K562 (cell line): ENCODE results near the gene ANKS1A. TPM values are rescaled to one million over a fixed set of nuclear protein-coding genes. Genes with fewer than 3 reads are reported as not detected.

Experiments
- ATAC-seq: fragments of 200-7000 bp; cut with Tn5 transposase; 3 replicates; pipeline ENCODE4 v1.9.1; 2020; ENCODE audit warnings: moderate library complexity
- BruUV-seq: library from RNA; stranded (reverse); fragments of 400-500 nt; replicated peaks from 2 replicates; lab custom pipeline; 2021; lab: Mats Ljungman, UMichigan
- CTCF ChIA-PET: fragments of 300-600 bp; formaldehyde crosslinking; extraction: SDS; loops from one replicate; lab custom pipeline; 2021; ENCODE audit warnings: low intra/inter-chr PET ratio; lab: Yijun Ruan, JAX
- POLR2A ChIA-PET: fragments of 300-600, 350-650 bp; sonication (Branson Sonifier 250); formaldehyde crosslinking; extraction: SDS; loops from one replicate; lab custom pipeline; 2021; ENCODE audit warnings: antibody characterized with exemption, inconsistent platforms; lab: Yijun Ruan, JAX
- DNase-seq, 4 experiments: peaks; one replicate each; pipeline versions ENCODE4 v3.0.0 to v3.0.0-alpha.2; 2011 to 2018; ENCODE audit warnings: low spot score in 3 of 4, mixed read lengths in 3 of 4; ENCODE audit errors: extremely low read depth in 1 of 4
- FAIRE-seq: peaks from 2 replicates; lab custom pipeline; 2011; peaks lifted over from hg19 to GRCh38; lab: Jason Lieb, UNC
- H2AFZ ChIP-seq: 2 replicates; pipeline ENCODE4 v1.6.0; 2011; ENCODE audit warnings: low read depth, low read length, control low read depth, inconsistent platforms
- H3K27ac ChIP-seq: fragments of 200-600 bp; 3 replicates; pipeline ENCODE4 v1.8.0; 2011; ENCODE audit warnings: low read depth, mild to moderate bottlenecking, control low read depth, inconsistent platforms, low read length, moderate library complexity, mixed read lengths; ENCODE audit errors: extremely low read depth
- H3K27me3 ChIP-seq, 2 experiments: fragments of 300-600 bp in 1 of 2; 2 replicates in 1 of 2; 3 replicates in 1 of 2; pipeline versions ENCODE4 v1.6.0 to v1.8.0; 2011; ENCODE audit warnings: inconsistent platforms in 2 of 2, low read length in 2 of 2, mild to moderate bottlenecking in 1 of 2, mixed read lengths in 1 of 2, moderate library complexity in 1 of 2; ENCODE audit not compliant: control insufficient read depth in 2 of 2, insufficient read depth in 2 of 2
- H3K36me3 ChIP-seq: fragments of 300-600 bp; 3 replicates; pipeline ENCODE4 v1.8.0; 2011; ENCODE audit warnings: mild to moderate bottlenecking, low read length, inconsistent platforms; ENCODE audit not compliant: control insufficient read depth, insufficient read depth
- H3K4me1 ChIP-seq, 2 experiments: fragments of 200-600 bp in 1 of 2; replicated peaks in 1 of 2; 2 replicates in 1 of 2; 3 replicates in 1 of 2; pipeline versions ENCODE4 v1.5.1 to v1.8.0; 2011; ENCODE audit warnings: inconsistent platforms in 2 of 2, low read length in 2 of 2, mild to moderate bottlenecking in 1 of 2, mixed read lengths in 1 of 2, moderate library complexity in 1 of 2; ENCODE audit not compliant: control insufficient read depth in 2 of 2, insufficient read depth in 2 of 2
- H3K4me2 ChIP-seq: 2 replicates; pipeline ENCODE4 v1.6.1; 2011; ENCODE audit warnings: low read length, control low read depth, inconsistent platforms, mixed read lengths; ENCODE audit not compliant: insufficient read depth
- H3K4me3 ChIP-seq: fragments of 200-600 bp; sonication (generic), shearing (Covaris generic); 2 replicates; pipeline ENCODE4 v1.5.1; 2016; ENCODE audit warnings: control low read depth, inconsistent platforms
- H3K79me2 ChIP-seq: fragments of 200-600 bp; 3 replicates; pipeline ENCODE4 v1.8.0; 2011; ENCODE audit warnings: low read length, inconsistent platforms; ENCODE audit not compliant: control insufficient read depth, insufficient read depth
- H3K9ac ChIP-seq, 2 experiments: 2 replicates each; pipeline versions ENCODE4 v1.6.0 to v1.6.1; 2011; ENCODE audit warnings: low read depth in 2 of 2, low read length in 2 of 2, control low read depth in 1 of 2, inconsistent platforms in 1 of 2, mild to moderate bottlenecking in 1 of 2, mixed read lengths in 1 of 2; ENCODE audit not compliant: insufficient read depth in 1 of 2
- H3K9me1 ChIP-seq: one replicate; pipeline ENCODE4 v1.6.0; 2011; ENCODE audit warnings: inconsistent platforms, mild to moderate bottlenecking, low read length, moderate library complexity; ENCODE audit not compliant: control insufficient read depth, insufficient read depth
- H3K9me3 ChIP-seq: replicated peaks from 2 replicates; pipeline ENCODE4 v1.5.1; 2011; ENCODE audit warnings: low read depth, low read length, inconsistent platforms; ENCODE audit not compliant: control insufficient read depth, insufficient read depth
- H4K20me1 ChIP-seq: replicated peaks from 2 replicates; pipeline ENCODE4 v1.6.1; 2011; ENCODE audit warnings: low read length, inconsistent platforms, mixed read lengths; ENCODE audit not compliant: control insufficient read depth, insufficient read depth
- ARID2 ChIP-seq: fragments of 450-650 bp; IDR thresholded peaks from 2 replicates; pipeline ENCODE4 v1.6.1; 2017; ENCODE audit warnings: antibody characterized with exemption, mild to moderate bottlenecking
- E2F6 ChIP-seq, 2 experiments: IDR thresholded peaks; 2 replicates each; pipeline ENCODE4 v1.6.1; 2011; ENCODE audit warnings: borderline replicate concordance in 1 of 2, control low read depth in 1 of 2, low read depth in 1 of 2, low read length in 1 of 2, mild to moderate bottlenecking in 1 of 2, mixed read lengths in 1 of 2, moderate library complexity in 1 of 2; ENCODE audit not compliant: insufficient read depth in 1 of 2, insufficient read length in 1 of 2, poor library complexity in 1 of 2, severe bottlenecking in 1 of 2; ENCODE audit errors: extremely low read depth in 1 of 2
- ZNF324 ChIP-seq: fragments of 250-450 bp; sonication (Bioruptor Pico); IDR thresholded peaks from 2 replicates; pipeline ENCODE4 v1.4.0; 2020; ENCODE audit warnings: mild to moderate bottlenecking
- WGBS: fragments of 100-300 bp; shearing (Covaris generic); methylation state at CpG from one replicate; pipeline ENCODE4 v1.1.6; 2016; ENCODE audit warnings: low coverage, mixed read lengths; ENCODE audit not compliant: insufficient coverage; ENCODE audit errors: missing lambda C conversion rate; 5-methylcytosine and 5-hydroxymethylcytosine counted together
- in situ Hi-C: fragments of 300-500 bp; cut with MboI; formaldehyde crosslinking; loops from 4 replicates; pipeline ENCODE4 v1.15.0; 2018; ENCODE audit warnings: inconsistent platforms, mixed read lengths
- intact Hi-C: fragments of 100-400 bp; cut with micrococcal nuclease; formaldehyde crosslinking; loops from 2 replicates; pipeline ENCODE4 v1.14.2; 2022
- polyA plus RNA-seq, 8 experiments: library from polyadenylated mRNA; depleted of rRNA in 4 of 8; stranded (reverse) in 5 of 8; unstranded in 3 of 8; fragments of >200 nt; fragmentation: Nextera tagmentation in 2 of 8; fragmentation: Illumina TruSeq in 1 of 8; extraction: Ambion mirVana in 2 of 8; extraction: Trizol in 1 of 8; gene quantifications; 2 replicates each; pipeline versions ENCODE4 v1.2.1 to v1.2.3, GENCODE V29; 2011 to 2014; ENCODE audit warnings: inconsistent platforms in 1 of 8, missing spikeins in 1 of 8
- total RNA-seq, 7 experiments: library from RNA; depleted of rRNA in 6 of 7; stranded (reverse); fragments of >200 nt in 6 of 7; fragmentation: Illumina TruSeq in 2 of 7; extraction: Trizol in 2 of 7; gene quantifications; 2 replicates each; pipeline versions ENCODE4 v1.2.1 to v1.2.3, GENCODE V29; 2011 to 2021; ENCODE audit warnings: low replicate concordance in 1 of 7

ANKS1A gene
- total and polyA plus RNA-seq, 9 of the 15 experiments (the other 6 are each of a cell fraction or from before 2014, with no cell fraction given) = 1.1 to 13.8 (median 5.3) TPM

DNA sequence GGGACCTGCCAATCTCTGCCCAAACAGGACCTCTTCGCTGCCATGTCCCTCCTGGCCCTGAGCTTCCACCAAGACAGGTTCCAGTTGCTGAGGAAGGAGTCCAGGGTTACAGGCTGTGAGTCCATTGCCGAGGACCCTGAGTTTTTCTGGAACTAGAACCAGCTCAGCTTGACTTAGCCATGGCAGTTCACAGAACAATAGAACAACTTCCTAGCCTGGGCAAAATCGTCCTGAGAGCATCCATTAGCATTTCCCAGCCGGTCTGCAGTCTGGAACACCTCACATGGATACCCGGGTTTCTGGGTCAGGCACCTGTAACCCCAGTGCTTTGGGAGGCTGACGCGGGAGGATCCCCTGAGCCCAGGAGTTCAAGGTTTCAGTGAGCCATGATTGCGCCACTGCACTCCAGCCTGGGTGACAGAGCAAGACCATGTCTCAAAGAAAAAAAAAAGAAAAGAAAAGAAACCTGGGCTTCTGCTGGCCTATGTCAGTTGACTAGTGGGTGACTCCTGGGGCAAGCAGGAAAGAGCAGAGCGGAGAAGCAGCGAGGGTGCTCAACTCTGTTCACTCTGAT is 161.8 kb downstream of the ANKS1A start:
- Histone ChIP-seq H3K27me3 (no peaks in the 10 kb centered on the region), H3K4me1 (peaks cover 0 to 5% of the 10 kb centered on the region in 2 experiments; a peak in 4 of 5 replicates), H3K36me3 (no peaks in the 10 kb centered on the region), H3K4me3 (no peak overlapping the region), H3K9me3 (no peaks in the 10 kb centered on the region), H3K9me1 (no peaks in the 10 kb centered on the region), H3K9ac (peak overlapping the region in 1 of 2 experiments; percentile 19; a peak in 1 of 4 replicates), H3K4me2 (no peak overlapping the region), H3K79me2 (no peaks in the 10 kb centered on the region), H4K20me1 (peaks cover 3% of the 10 kb centered on the region; the same call in 1 of the 2 replicates), H2AFZ (no peak overlapping the region), H3K27ac (no peak overlapping the region)
- DNase-seq (no peak), FAIRE-seq (no peak), ATAC-seq (no peak)
- intact Hi-C loops = no loop called here
- TF ChIP-seq E2F6 (IDR thresholded peaks at IDR 0.05; ENCODE audit: borderline replicate concordance in 1 of 2, extremely low read depth in 1 of 2, insufficient read depth in 1 of 2, insufficient read length in 1 of 2, low read depth in 1 of 2, low read length in 1 of 2, poor library complexity in 1 of 2, severe bottlenecking in 1 of 2) (no peak), ARID2 (no peak), ZNF324 (CRISPR knock-in tag) (no peak)
- BruUV-seq = no TSS peak
- 70% methylated on average over 10 of the region's 10 CpGs for WGBS
- POLR2A ChIA-PET = interaction anchor here (1.2 kb wide), 1 partner anchor 48 kb away, joined by 3 read pairs; no protein-coding TSS in a partner anchor
- CTCF ChIA-PET = no interaction called here
- in situ Hi-C loops = no loop called here
